Measurements from ENCODE around the gene PIK3IP1. TPM values are rescaled to one million over a fixed set of nuclear protein-coding genes. Genes with fewer than 3 reads are reported as not detected.

The PIK3IP1 gene
- total and polyA plus RNA-seq, 9 of the 15 experiments (the other 6 are each of a cell fraction or from before 2014, with no cell fraction given) = 0.11 to 1.3 (median 0.77) TPM

- H4K20me1 ChIP-seq (replicated peaks; ENCODE audit: control insufficient read depth, insufficient read depth, low read length) = no peaks in the 10 kb centered on the region
Measured at GRCh38 chr22:31334329-31334728, 42.0 kb upstream of the PIK3IP1 start.

DNA sequence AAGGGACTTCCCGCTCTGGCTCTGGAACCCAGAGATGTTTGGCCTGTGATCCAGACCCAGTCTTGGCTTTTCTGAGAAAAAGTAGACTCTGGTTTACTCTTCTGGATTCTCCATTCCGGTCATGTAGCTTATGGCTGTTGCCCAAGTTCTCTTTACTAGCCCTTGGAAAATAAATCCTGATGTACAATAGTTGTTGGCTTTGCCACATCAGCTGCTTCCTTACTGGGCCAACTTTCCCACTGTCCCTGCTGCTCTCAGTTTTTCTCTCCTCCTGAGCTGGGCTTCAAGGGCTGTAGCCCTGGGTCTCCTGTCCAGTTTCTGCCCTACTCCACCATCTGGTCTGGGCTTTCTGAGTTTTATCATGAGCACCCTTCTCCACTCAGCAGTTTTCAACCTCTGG lies 41.4 kb upstream of the PIK3IP1 start:
- WGBS (ENCODE audit: insufficient coverage, low coverage, missing lambda C conversion rate) = 82% methylated on average over 2 of the region's 2 CpGs
- H2AFZ ChIP-seq (ENCODE audit: low read depth, low read length) = no peak overlapping the region
- no peak overlapping the region for H3K4me3 ChIP-seq
- H3K4me2 ChIP-seq (ENCODE audit: insufficient read depth, low read length) = no peak overlapping the region
- in situ Hi-C loops (cut with MboI) (no loop called here), intact Hi-C loops (cut with micrococcal nuclease) (no loop called here)
- ATAC-seq (no peak), DNase-seq (ENCODE audit: extremely low read depth in 1 of 4, low spot score in 3 of 4) (no peak), FAIRE-seq (no peak)
- H3K9me1 ChIP-seq (ENCODE audit: control insufficient read depth, insufficient read depth, low read length) = no peaks in the 10 kb centered on the region
- H3K27ac ChIP-seq (ENCODE audit: extremely low read depth, low read depth, low read length) = no peak overlapping the region
- H3K79me2 ChIP-seq (ENCODE audit: control insufficient read depth, insufficient read depth, low read length) = no peaks in the 10 kb centered on the region
- H3K4me1 ChIP-seq (replicated peaks in 1 of 2; ENCODE audit: control insufficient read depth in 2 of 2, insufficient read depth in 2 of 2, low read length in 2 of 2) = no peaks in the 10 kb centered on the region; a peak in 1 of 5 replicates
- ChIA-PET POLR2A (interaction anchor here (0.5 to 1.5 kb wide), 4 partner anchors 15 to 131 kb away, joined by 3 read pairs; no protein-coding TSS in a partner anchor), CTCF (ENCODE audit: low intra/inter-chr PET ratio) (no interaction called here)
- no peaks in the 10 kb centered on the region for H3K9me3 ChIP-seq (replicated peaks; ENCODE audit: control insufficient read depth, insufficient read depth, low read depth, low read length)
- no peaks in the 10 kb centered on the region for H4K20me1 ChIP-seq (replicated peaks; ENCODE audit: control insufficient read depth, insufficient read depth, low read length)
- H3K9ac ChIP-seq (ENCODE audit: insufficient read depth in 1 of 2, low read depth in 2 of 2, low read length in 2 of 2) = no peak overlapping the region
- BruUV-seq (replicated peaks) = no TSS peak
- H3K27me3 ChIP-seq (ENCODE audit: control insufficient read depth in 2 of 2, insufficient read depth in 2 of 2, low read length in 2 of 2) = no peaks in the 10 kb centered on the region
- peaks cover 31% of the 10 kb centered on the region; the same call in 2 of the 3 replicates for H3K36me3 ChIP-seq (ENCODE audit: control insufficient read depth, insufficient read depth, low read length)
- TF ChIP-seq ESRRA (IDR thresholded peaks at IDR 0.05; ENCODE audit: borderline replicate concordance, low read depth) (no peak), PML (IDR thresholded peaks at IDR 0.05; ENCODE audit: low read length) (no peak), SPI1 (IDR thresholded peaks at IDR 0.05; ENCODE audit: borderline replicate concordance, low read depth, low read length) (no peak), MTA3 (IDR thresholded peaks at IDR 0.05; ENCODE audit: borderline replicate concordance) (no peak), PBX2 (CRISPR knock-in tag; IDR thresholded peaks at IDR 0.05; ENCODE audit: low read depth) (no peak), PBX2 (tag; conservative IDR thresholded peaks at IDR 0.05; ENCODE audit: low read depth) (no peak)
- TF ChIP-seq, protein P1, sequence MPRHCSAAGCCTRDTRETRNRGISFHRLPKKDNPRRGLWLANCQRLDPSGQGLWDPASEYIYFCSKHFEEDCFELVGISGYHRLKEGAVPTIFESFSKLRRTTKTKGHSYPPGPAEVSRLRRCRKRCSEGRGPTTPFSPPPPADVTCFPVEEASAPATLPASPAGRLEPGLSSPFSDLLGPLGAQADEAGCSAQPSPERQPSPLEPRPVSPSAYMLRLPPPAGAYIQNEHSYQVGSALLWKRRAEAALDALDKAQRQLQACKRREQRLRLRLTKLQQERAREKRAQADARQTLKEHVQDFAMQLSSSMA (CRISPR knock-in tag; IDR thresholded peaks at IDR 0.05) = no peak

More at GRCh38 chr22:31334329-31334728, 42.0 kb upstream of the PIK3IP1 start:
- no TSS peak for BruUV-seq (replicated peaks)
- H2AFZ ChIP-seq (ENCODE audit: low read depth, low read length) = no peak overlapping the region
- no peak for DNase-seq (ENCODE audit: extremely low read depth in 1 of 4, low spot score in 3 of 4)
- FAIRE-seq = no peak
- H3K9me1 ChIP-seq (ENCODE audit: control insufficient read depth, insufficient read depth, low read length) = no peaks in the 10 kb centered on the region
- CTCF ChIA-PET (ENCODE audit: low intra/inter-chr PET ratio) = no interaction called here
- H3K4me2 ChIP-seq (ENCODE audit: insufficient read depth, low read length) = no peak overlapping the region
- intact Hi-C loops (cut with micrococcal nuclease) = no loop called here
- H3K79me2 ChIP-seq (ENCODE audit: control insufficient read depth, insufficient read depth, low read length) = no peaks in the 10 kb centered on the region
- H3K9me3 ChIP-seq (replicated peaks; ENCODE audit: control insufficient read depth, insufficient read depth, low read depth, low read length) = no peaks in the 10 kb centered on the region
- 93% methylated on average over 5 of the region's 5 CpGs for WGBS (ENCODE audit: insufficient coverage, low coverage, missing lambda C conversion rate)
- no peak overlapping the region for H3K9ac ChIP-seq (ENCODE audit: insufficient read depth in 1 of 2, low read depth in 2 of 2, low read length in 2 of 2)
- no peaks in the 10 kb centered on the region for H3K4me1 ChIP-seq (replicated peaks in 1 of 2; ENCODE audit: control insufficient read depth in 2 of 2, insufficient read depth in 2 of 2, low read length in 2 of 2)
- H3K4me3 ChIP-seq = no peak overlapping the region
- POLR2A ChIA-PET = interaction anchor here (0.6 to 1.5 kb wide), 3 partner anchors 16 to 132 kb away, joined by 3 read pairs; no protein-coding TSS in a partner anchor
- in situ Hi-C loops (cut with MboI) = no loop called here
- no peak for TF ChIP-seq GABPA (tag; conservative IDR thresholded peaks at IDR 0.05; ENCODE audit: low read depth)
- no peak for TF ChIP-seq MAZ (CRISPR knock-in tag; conservative IDR thresholded peaks at IDR 0.05 in 1 of 2, IDR thresholded peaks at IDR 0.05 in 1 of 2)
- H3K27me3 ChIP-seq (ENCODE audit: control insufficient read depth in 2 of 2, insufficient read depth in 2 of 2, low read length in 2 of 2) = no peaks in the 10 kb centered on the region
- ATAC-seq = no peak
- no peak overlapping the region for H3K27ac ChIP-seq (ENCODE audit: extremely low read depth, low read depth, low read length)
- H3K36me3 ChIP-seq (ENCODE audit: control insufficient read depth, insufficient read depth, low read length) = peaks cover 31% of the 10 kb centered on the region; the same call in 2 of the 3 replicates
